GM11168 (cell line): ENCODE measurements around the gene RAB1B.

ENCODE experiments used
- in situ Hi-C: fragments of 300-500 bp; cut with MboI; formaldehyde crosslinking; loops from one replicate; pipeline ENCODE4 v1.12.0; 2022; ENCODE audit warnings: low sequenced_read_pairs; ENCODE audit not compliant: unreplicated experiment

RAB1B gene

DNA sequence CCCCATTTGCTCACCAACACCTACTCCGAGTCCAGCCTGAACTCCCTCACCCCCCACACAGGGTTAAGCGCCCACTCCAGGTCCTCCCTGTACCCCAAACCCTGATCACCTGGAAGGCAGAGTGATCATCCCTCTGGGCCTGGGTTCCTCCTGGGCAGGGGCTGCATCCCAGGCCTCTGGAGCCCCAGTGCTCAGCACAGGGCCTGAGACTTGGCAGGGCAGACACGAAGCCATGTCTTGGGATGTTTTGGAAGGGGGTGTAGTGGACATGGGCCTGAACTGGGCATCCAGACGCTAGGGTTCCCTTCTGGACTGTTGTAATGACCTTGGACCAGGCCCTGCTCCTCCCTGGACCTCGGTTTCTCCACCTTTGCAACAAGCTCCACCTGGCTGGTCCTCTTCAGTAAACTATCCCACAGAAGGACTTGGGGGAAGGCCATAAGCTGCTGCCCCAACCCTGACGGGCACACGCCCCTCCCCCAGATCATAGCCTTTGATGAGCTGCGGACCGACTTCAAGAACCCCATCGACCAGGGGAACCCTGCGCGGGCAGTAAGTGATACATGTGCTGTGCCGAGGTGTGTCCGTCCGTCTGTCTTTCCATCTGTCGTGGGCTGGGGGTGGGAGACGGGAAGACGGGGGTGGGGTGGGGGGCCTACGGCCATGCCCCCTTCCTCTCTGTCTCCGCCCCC lies 13.5 kb downstream of the RAB1B start:
- in situ Hi-C loops, result no loop called here

DNA sequence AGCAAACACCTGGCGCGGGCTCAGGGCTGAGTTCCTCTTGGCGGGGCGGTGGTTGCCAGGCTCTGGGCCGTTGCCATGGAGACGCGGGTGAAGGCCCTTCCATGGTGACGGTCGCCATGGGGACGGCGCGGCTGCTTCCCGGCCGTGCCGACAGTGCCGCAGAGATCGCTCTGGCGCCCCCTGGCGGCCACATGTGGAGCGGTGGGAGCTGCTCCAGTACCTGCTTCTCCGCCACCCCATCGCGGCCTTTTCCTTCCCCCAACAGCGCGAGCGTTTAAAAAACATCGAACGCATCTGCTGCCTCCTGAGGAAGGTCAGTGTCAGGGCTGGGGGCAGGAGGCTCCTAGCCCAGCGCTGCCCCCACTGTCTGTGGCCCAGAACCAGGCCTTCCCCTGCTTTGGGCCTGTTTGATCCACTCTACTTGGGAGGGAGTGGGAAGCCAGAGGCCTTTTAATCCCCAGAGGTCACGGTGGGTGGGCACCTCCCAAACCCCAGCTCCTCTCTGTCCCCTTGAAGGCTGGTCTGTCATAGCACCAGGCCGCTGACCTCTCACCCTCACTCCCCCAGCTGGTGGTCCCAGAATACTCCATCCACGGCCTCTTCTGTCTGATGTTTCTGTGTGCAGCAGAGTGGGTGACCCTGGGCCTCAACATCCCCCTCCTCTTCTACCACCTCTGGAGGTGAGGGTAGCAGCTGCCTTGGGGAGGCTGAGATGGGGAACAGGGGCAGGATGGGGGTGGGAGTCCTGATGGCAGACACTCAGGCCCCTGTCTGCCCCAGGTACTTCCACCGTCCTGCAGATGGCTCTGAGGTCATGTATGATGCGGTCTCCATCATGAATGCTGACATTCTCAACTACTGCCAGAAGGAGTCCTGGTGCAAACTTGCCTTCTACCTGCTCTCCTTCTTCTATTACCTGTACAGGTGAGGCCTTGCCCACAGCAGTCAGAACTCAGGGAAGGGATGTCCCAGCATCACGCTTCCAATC lies 14.3 kb downstream of the RAB1B start:
- in situ Hi-C loops, result no loop called here

DNA sequence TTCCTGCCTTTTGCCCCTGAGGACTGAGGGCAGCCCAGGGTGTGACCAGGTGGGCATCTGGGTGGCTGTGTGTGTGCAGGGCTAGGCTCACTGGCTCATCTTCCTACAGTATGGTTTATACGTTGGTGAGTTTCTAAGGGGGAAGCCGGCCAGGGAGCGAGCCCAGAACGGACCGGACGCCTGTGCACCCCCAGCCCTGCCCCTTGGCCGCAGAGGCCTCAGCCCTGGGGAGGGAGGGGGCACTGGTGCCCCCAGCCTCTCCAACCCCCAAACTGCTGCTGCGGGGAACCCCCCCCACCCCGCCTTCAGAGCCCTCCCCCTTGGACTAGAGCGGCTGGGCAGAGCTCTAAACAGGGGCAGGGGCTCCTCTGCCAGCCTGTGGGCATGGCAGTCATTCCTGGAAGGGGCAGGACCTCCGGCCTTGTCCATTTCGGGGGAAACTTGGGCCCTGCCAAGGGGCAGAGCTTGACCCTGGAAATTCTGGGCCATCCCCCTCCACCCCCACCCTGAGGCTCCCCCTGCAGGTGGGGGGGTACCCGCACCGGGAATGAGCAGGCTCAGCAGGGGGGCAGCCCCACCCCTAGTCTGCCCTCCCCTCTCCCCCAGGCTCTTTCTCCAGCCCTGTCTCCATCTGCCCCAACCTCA lies 15.1 kb downstream of the RAB1B start:
- in situ Hi-C loops, result no loop called here

DNA sequence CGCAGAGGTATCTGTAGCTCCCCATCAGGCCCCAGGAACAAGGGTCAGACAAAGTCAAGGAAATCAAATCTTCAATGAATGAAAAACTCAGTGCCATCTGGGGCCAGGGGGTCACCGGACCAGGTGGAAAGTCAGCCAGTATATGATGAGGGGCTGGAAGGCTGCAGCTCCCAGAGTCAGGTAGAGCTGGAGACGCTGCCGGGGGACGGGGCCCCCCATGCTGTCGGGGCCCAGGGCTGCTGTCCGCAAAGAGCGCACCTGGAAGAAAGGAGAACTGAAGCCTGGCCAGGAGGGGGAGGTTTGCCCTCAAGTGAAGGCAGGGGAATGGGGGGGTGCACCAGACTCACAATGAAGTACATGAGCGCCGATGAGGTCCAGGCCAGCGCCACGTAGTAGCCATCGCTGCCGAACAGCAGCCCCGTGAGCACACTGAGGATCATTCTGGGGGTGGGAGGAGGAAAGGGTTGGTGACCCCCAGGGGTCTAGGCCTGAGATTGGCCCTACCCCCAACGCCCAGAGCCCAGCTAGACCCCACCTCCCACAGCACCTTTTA lies 16.2 kb downstream of the RAB1B start:
- in situ Hi-C loops, result no loop called here

GRCh38 chr11:66285250-66285947 lies 17.0 kb downstream of the RAB1B start:
- in situ Hi-C loops, result no loop called here

- in situ Hi-C loops, result no loop called here
Measured at GRCh38 chr11:66286699-66287098, 18.3 kb downstream of the RAB1B start.

DNA sequence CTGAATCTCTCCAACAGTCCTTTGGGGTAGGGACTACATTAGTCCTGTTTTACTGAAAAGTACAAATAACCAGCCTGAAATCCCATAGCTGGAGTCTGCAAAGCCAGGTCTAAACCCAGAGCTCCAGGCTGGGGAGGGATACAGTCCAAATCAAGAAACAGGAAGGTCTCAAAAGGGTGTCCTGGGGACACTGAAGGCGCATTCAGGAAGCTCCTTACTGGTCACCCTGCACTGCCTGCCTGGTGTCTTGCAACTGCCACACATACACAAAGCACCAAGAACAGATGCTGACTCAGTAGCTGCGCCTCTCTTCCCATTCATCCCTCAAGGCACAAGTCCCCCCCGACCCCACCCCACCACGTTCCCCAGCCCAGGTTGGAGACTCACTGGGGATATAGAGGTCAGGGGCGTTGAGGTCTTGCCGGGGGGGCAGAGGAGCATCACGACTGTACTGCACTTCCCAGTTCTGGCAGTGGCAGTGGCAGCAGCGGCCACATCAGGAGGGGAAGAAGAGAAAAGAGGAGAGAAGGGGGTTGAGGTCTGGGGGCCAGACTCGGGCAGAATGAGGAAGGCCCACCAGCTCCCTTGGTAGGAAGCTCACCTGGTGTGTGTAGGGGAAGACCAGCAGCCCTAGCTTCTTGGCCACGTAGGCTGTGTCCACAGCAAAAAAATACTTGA lies 18.9 kb downstream of the RAB1B start:
- in situ Hi-C loops, result no loop called here

- in situ Hi-C loops, result no loop called here
Measured at GRCh38 chr11:66287889-66288670, 19.6 kb downstream of the RAB1B start.

DNA sequence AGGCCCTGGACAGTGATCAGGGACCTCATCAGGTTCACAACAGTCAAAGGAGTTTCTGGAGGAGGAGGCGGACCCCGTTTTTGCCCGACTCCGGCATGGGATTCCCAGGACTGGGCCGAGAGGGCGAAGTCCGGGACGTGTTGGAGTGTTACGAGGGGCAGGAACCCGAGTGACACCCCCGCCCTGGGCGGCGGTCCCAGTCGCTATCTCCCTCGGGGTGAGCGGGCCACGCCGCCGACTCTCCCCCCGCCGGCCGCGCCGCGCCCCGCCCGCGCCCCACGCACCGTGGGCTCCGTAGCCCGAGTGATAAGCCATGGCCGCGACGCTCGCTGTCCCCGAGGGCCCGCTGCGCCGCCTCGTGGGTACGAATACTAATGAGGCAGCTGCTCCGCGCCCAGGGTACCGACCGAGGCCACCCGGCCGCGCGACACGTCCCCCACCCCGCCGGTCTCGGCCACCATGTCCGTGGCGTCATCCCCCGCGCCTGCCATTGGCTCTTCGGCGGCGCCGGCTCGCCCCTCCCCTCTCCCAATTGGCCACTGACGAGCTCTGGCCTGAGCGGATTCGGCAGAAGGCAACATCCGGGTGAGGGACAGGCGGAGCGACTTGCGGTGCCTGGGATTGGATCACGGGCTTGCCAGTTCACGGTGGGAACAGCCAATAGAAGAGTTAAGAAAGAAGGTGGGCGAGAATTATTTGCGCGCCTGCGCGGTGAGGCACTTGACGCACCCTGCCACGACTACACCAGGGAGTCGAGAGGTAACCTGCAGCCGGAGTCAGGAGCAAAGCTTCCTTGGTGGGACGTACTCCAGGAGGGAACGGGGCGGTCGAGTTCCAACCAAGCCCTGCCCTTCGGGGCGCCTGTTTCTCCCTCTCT lies 20.5 kb downstream of the RAB1B start, which contains the start of gene YIF1A:
YIF1A (minus strand) TSS at position 473 of the 877 bp plus-strand sequence; CDS start at position 315, 158 bp downstream.
- in situ Hi-C loops, result no loop called here

- in situ Hi-C loops, result no loop called here
Measured at GRCh38 chr11:66289548-66290329, 21.3 kb downstream of the RAB1B start.

DNA sequence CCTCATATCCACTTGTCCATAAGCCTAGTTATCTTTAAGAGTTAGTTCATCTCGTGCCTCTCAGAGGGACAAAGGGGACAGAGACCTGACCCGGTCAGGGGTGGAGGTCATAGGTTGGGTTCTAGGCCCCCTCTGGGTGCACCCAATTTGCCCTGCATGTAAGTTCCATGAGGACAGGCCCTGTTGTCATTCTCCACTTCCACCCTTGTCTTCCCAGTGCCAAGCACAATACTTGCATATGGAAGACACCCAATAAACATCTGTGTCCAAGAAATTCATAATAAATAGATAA lies 21.8 kb downstream of the RAB1B start:
- in situ Hi-C loops, result no loop called here

DNA sequence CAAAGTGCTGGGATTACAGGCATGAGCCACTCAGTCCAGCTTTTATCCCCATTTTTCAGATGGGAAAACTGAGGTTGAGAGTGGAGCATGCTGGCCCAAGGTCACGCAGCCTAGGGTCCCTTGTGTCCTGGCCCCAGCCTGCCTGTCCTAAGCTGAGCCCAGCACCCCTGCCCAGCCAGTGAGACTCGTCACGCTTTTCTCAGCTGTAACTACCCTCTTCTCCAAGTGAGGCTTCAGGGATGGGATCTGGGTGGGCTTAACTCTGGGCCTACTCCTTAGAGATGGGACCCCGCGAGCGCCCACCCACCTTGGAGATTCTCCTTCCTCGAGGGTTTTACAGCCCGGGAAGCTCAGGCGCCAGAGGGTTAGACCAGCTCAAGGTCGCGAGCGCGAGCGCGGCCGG lies 22.9 kb downstream of the RAB1B start:
- in situ Hi-C loops, result no loop called here

GRCh38 chr11:66291706-66292542 lies 23.5 kb downstream of the RAB1B start, which contains the start of gene TMEM151A:
TSS of gene TMEM151A (plus strand) at chr11:66291894. CDS start at chr11:66292014, 120 bp downstream.
- in situ Hi-C loops, result no loop called here

DNA sequence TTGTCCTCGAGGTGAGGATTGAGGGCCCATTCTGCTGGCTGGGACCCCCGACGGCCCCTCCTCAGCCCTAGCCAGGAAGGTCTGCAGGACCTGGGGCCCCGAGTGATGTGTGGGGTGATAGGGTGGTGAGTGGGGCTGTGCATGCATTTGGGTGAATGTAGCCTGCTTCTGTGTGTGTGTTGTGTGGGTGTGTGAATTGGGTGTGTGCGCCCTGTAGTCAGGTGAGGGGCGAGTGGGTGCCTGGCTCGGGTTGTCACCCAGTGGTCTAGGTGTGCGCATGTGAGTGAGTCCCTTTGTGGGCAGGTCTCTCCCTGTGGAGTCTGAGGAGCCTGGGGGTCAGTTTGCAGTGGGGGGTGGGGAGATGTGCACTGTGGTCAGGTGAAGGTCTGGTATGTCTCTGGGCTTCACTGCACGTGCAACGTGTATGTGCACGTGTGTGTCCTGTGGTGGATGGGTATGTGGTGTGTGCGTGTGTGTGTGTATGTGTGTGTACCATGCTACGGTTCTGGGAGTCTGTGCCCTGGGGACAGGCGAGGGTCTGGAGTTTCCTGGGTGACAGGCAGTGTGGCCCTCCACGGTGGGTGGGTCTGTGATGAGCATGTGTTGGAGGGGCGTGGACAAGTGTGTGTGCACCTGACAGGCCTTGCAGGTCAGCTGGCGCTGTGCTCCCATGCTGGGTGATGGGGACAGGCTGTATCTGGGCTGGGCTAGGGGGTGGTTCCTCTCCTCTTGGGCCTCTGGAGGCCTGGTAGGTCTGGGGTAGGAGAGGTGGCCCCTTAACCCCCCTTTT lies 24.3 kb downstream of the RAB1B start:
- in situ Hi-C loops, result no loop called here

- in situ Hi-C loops, result no loop called here
Measured at GRCh38 chr11:66293352-66293751, 24.9 kb downstream of the RAB1B start.
